Fibroblast of lung (primary cell): Measurements from ENCODE around the gene PANX2. TPM values are rescaled to one million over a fixed set of nuclear protein-coding genes. Genes with fewer than 3 reads are reported as not detected.

Source experiments
- DNase-seq, 2 donors: peaks; one replicate each; pipeline versions ENCODE4 v3.0.0 to v3.0.0-alpha.2; 2010; ENCODE audit warnings: low read depth in 2 of 2
- H2AFZ ChIP-seq: 2 replicates; pipeline ENCODE4 v1.5.1; 2012; ENCODE audit warnings: low read length, control low read depth, inconsistent platforms
- H3K27ac ChIP-seq: 2 replicates; pipeline ENCODE4 v1.5.1; 2011; ENCODE audit warnings: low read length, control low read depth; ENCODE audit not compliant: insufficient read depth
- H3K27me3 ChIP-seq: 2 replicates; pipeline ENCODE4 v1.5.1; 2011; ENCODE audit warnings: mild to moderate bottlenecking, low read length; ENCODE audit not compliant: control insufficient read depth, insufficient read depth
- H3K36me3 ChIP-seq: 2 replicates; pipeline ENCODE4 v1.5.1; 2011; ENCODE audit warnings: low read length; ENCODE audit not compliant: control insufficient read depth, insufficient read depth
- H3K4me1 ChIP-seq: 2 replicates; pipeline ENCODE4 v1.5.1; 2011; ENCODE audit warnings: low read length; ENCODE audit not compliant: control insufficient read depth, insufficient read depth; ENCODE audit errors: extremely low read depth
- H3K4me2 ChIP-seq: 2 replicates; pipeline ENCODE4 v1.5.1; 2011; ENCODE audit warnings: low read length, control low read depth; ENCODE audit not compliant: insufficient read depth; ENCODE audit errors: extremely low read depth
- H3K4me3 ChIP-seq, 4 experiments: fragments of 200-600 bp in 1 of 4; sonication (generic) in 1 of 4; replicated peaks in 1 of 4; 2 replicates each; pipeline ENCODE4 v1.5.1; 2011 to 2016; ENCODE audit warnings: low read length in 4 of 4, low read depth in 3 of 4, mild to moderate bottlenecking in 3 of 4, control low read depth in 2 of 4, inconsistent platforms in 1 of 4, mixed read lengths in 1 of 4; ENCODE audit not compliant: insufficient read depth in 1 of 4; ENCODE audit errors: control extremely low read depth in 1 of 4
- H3K79me2 ChIP-seq: 2 replicates; pipeline ENCODE4 v1.5.1; 2012; ENCODE audit warnings: mild to moderate bottlenecking, low read length, inconsistent platforms; ENCODE audit not compliant: control insufficient read depth, insufficient read depth
- H3K9ac ChIP-seq: 2 replicates; pipeline ENCODE4 v1.5.1; 2011; ENCODE audit warnings: mild to moderate bottlenecking, low read length, control low read depth; ENCODE audit not compliant: insufficient read depth
- H3K9me3 ChIP-seq: 2 replicates; pipeline ENCODE4 v1.5.1; 2012; ENCODE audit warnings: low read depth, low read length; ENCODE audit not compliant: control insufficient read depth, insufficient read depth
- H4K20me1 ChIP-seq: 2 replicates; pipeline ENCODE4 v1.5.1; 2011; ENCODE audit warnings: low read length; ENCODE audit not compliant: control insufficient read depth, insufficient read depth; ENCODE audit errors: extremely low read depth
- CTCF ChIP-seq, 2 donors: IDR thresholded peaks in 1 of 2; conservative IDR thresholded peaks in 1 of 2; 1 replicate in 1 of 2; 2 replicates in 1 of 2; pipeline ENCODE4 v1.5.1; 2011 to 2012; ENCODE audit warnings: low read length in 2 of 2, control low read depth in 1 of 2, inconsistent platforms in 1 of 2, low read depth in 1 of 2, mild to moderate bottlenecking in 1 of 2
- EZH2 ChIP-seq: IDR thresholded peaks from 2 replicates; pipeline ENCODE4 v1.5.1; 2012; ENCODE audit warnings: low read length, control low read depth, mild to moderate bottlenecking; ENCODE audit errors: missing control alignments
- polyA plus RNA-seq, 2 donors: library from polyadenylated mRNA; depleted of rRNA in 1 of 2; stranded (reverse) in 1 of 2; unstranded in 1 of 2; fragments of >200 nt; gene quantifications; 2 replicates each; pipeline ENCODE4 v1.2.1, GENCODE V29; 2011 to 2012; ENCODE audit warnings: missing spikeins in 1 of 2
- total RNA-seq: library from RNA; depleted of rRNA; stranded (reverse); fragments of >200 nt; gene quantifications from 2 replicates; pipeline ENCODE4 v1.2.1, GENCODE V29; 2014

Gene PANX2
- total and polyA plus RNA-seq, 2 donors (not counting 1 experiment from before 2014, with no cell fraction given) = 0.17 to 0.45 TPM

DNA sequence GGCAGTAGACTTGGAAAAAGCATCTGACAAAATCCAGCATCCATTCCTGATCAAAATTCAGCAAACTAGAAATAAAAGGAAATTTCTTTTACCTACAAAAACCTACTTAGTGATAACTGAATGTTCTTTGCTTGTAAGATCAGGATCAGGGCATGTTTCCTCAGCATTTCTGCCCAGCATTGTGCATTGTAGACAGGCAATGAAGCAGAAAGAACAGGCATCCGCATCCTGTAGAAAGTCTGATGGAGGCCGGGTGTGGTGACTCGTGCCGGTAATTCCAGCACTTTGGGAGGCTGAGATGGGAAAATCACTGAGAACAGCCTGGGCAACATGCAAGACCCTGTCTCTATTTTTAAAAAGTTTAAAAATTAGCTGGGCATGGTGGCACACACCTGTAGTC lies 32.5 kb upstream of the PANX2 start:
- DNase-seq = no peak
- Histone ChIP-seq H3K79me2 (no peaks in the 10 kb centered on the region), H4K20me1 (no peaks in the 10 kb centered on the region), H3K4me2 (no peak overlapping the region), H3K27ac (no peak overlapping the region), H2AFZ (no peak overlapping the region), H3K4me1 (no peaks in the 10 kb centered on the region), H3K27me3 (peaks cover 12% of the 10 kb centered on the region), H3K36me3 (no peaks in the 10 kb centered on the region), H3K9ac (no peak overlapping the region), H3K9me3 (no peaks in the 10 kb centered on the region), H3K4me3 (no peak overlapping the region)
- no peak for TF ChIP-seq CTCF (conservative IDR thresholded peaks at IDR 0.05 in 1 of 2, IDR thresholded peaks at IDR 0.05 in 1 of 2; ENCODE audit: low read depth in 1 of 2, low read length in 2 of 2)
- TF ChIP-seq EZH2 = no peak

DNA sequence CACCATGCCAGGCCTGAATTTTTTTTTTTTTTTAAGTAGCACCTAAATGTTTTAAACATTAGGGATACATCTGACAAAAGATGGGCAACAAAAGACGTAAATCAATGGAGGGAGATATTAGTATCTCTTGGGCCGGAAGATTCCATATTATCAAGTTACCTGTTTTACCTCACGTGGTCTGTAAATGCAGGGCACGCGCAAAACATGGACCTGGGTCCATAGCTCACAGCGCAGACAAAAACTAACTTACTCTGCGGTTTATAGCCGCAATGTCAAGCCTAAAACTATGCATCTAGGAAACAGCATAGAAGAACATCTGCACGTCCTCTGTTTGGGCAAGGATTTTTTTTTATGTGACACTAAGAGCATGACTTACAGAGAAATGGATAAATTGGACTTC lies 31.5 kb upstream of the PANX2 start:
- no peak overlapping the region for H3K4me2 ChIP-seq
- H3K27ac ChIP-seq = no peak overlapping the region
- H4K20me1 ChIP-seq = no peaks in the 10 kb centered on the region
- no peak overlapping the region for H3K4me3 ChIP-seq
- no peaks in the 10 kb centered on the region for H3K9me3 ChIP-seq
- no peaks in the 10 kb centered on the region for H3K4me1 ChIP-seq
- H3K9ac ChIP-seq = no peak overlapping the region
- DNase-seq = no peak
- H2AFZ ChIP-seq = no peak overlapping the region
- no peaks in the 10 kb centered on the region for H3K36me3 ChIP-seq
- H3K27me3 ChIP-seq = peaks cover 19% of the 10 kb centered on the region
- H3K79me2 ChIP-seq = no peaks in the 10 kb centered on the region
- TF ChIP-seq EZH2 (no peak), CTCF (conservative IDR thresholded peaks at IDR 0.05 in 1 of 2, IDR thresholded peaks at IDR 0.05 in 1 of 2; ENCODE audit: low read depth in 1 of 2, low read length in 2 of 2) (no peak)

DNA sequence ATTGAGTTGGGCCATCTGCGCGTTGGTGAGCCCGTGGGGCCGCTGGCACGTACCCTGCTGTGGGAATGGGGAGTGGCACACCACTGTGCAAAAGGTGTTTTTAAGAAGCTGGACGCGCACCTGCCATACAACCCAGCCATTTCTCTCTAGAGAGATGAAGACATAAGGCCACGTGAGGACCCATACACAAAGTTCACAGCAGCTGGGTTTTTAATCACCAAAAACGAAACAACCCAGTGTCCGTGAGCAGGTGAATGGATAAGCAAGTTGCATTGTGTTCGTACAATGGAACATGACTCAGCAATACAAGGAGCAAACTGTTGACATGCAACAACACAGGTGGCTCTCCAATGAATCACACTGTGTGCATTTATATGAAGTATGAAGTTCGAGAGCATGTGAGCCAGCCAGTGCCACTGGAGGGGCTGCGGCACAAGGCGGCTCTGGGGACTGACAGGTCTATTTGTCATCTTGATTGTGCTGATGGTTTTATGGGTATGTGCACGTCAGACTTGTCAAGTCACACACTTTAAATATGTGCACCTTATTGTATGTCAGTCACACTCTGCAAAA lies 30.6 kb upstream of the PANX2 start:
- H3K27ac ChIP-seq = no peak overlapping the region
- no peaks in the 10 kb centered on the region for H3K4me1 ChIP-seq
- H3K79me2 ChIP-seq = no peaks in the 10 kb centered on the region
- no peak overlapping the region for H2AFZ ChIP-seq
- H3K36me3 ChIP-seq = no peaks in the 10 kb centered on the region
- no peak for TF ChIP-seq EZH2
- no peak for TF ChIP-seq CTCF (conservative IDR thresholded peaks at IDR 0.05 in 1 of 2, IDR thresholded peaks at IDR 0.05 in 1 of 2; ENCODE audit: low read depth in 1 of 2, low read length in 2 of 2)
- no peak overlapping the region for H3K9ac ChIP-seq
- no peak overlapping the region for H3K4me3 ChIP-seq
- peaks cover 19% of the 10 kb centered on the region for H3K27me3 ChIP-seq
- DNase-seq = no peak
- H3K9me3 ChIP-seq = no peaks in the 10 kb centered on the region
- no peak overlapping the region for H3K4me2 ChIP-seq
- H4K20me1 ChIP-seq = no peaks in the 10 kb centered on the region
